HepG2 (cell line): ENCODE measurements around the gene TMEM253. TPM values are rescaled to one million over a fixed set of nuclear protein-coding genes. Genes with fewer than 3 reads are reported as not detected.
A peak's percentile ranks its signal among the peaks of the same experiment; 100 is the strongest.

Source experiments
- AGO2 ChIP-seq: fragments of 200-400 bp; formaldehyde crosslinking; optimal IDR thresholded peaks from 2 replicates; pipeline ENCODE3; 2017; ENCODE audit warnings: mild to moderate bottlenecking, low read depth, low read length, moderate library complexity
- CCDC6 ChIP-seq: sonication (generic); formaldehyde crosslinking; IDR thresholded peaks from 2 replicates; pipeline ENCODE4 v1.8.1; 2022; ENCODE audit warnings: mild to moderate bottlenecking, missing genetic modification reagents, moderate library complexity
- FOXC1 ChIP-seq: sonication (generic); formaldehyde crosslinking; IDR thresholded peaks from 2 replicates; pipeline ENCODE4 v1.8.0; 2022; ENCODE audit warnings: mild to moderate bottlenecking, missing genetic modification reagents, borderline replicate concordance
- MTF2 ChIP-seq: sonication (generic); formaldehyde crosslinking; IDR thresholded peaks from 2 replicates; pipeline ENCODE4 v1.5.0; 2020; ENCODE audit warnings: missing genetic modification reagents, borderline replicate concordance
- RFX1 ChIP-seq: fragments of 450-650 bp; IDR thresholded peaks from 2 replicates; pipeline ENCODE4 v1.6.1; 2017
- ZNF510 ChIP-seq: sonication (generic); formaldehyde crosslinking; IDR thresholded peaks from 2 replicates; pipeline ENCODE4 v1.4.0; 2020; ENCODE audit warnings: low read depth, mild to moderate bottlenecking, missing genetic modification reagents
- ZNF546 ChIP-seq: sonication (generic); formaldehyde crosslinking; conservative IDR thresholded peaks from 2 replicates; pipeline ENCODE4 v1.8.1; 2023; ENCODE audit warnings: mild to moderate bottlenecking, missing genetic modification reagents
- ZNF598 ChIP-seq: sonication (generic); formaldehyde crosslinking; IDR thresholded peaks from 2 replicates; pipeline ENCODE4 v1.5.1; 2020; ENCODE audit warnings: mild to moderate bottlenecking, missing genetic modification reagents, borderline replicate concordance
- ZNF614 ChIP-seq: IDR thresholded peaks from 2 replicates; pipeline ENCODE4 v1.6.1; 2018; ENCODE audit warnings: missing biosample characterization, missing genetic modification reagents, inconsistent platforms, borderline replicate concordance
- polyA plus RNA-seq, 8 experiments: library from polyadenylated mRNA; depleted of rRNA in 3 of 8; stranded (reverse) in 7 of 8; unstranded in 1 of 8; fragments of >200 nt; fragmentation: Illumina TruSeq in 4 of 8; extraction: Trizol in 4 of 8; gene quantifications; 2 replicates each; pipeline versions ENCODE4 v1.2.1 to v1.2.3, GENCODE V29; 2011 to 2016; ENCODE audit warnings: low read depth in 4 of 8, missing spikeins in 1 of 8, mixed read lengths in 1 of 8; ENCODE audit not compliant: insufficient read depth in 1 of 8
- total RNA-seq, 5 experiments: library from RNA; depleted of rRNA; stranded (reverse); fragments of >200 nt; fragmentation: Illumina TruSeq; extraction: Trizol; gene quantifications; 2 replicates each; pipeline ENCODE4 v1.2.3, GENCODE V29; 2016; ENCODE audit warnings: low read depth in 1 of 5
- TF ChIP-seq, protein P1 (sequence below), 2 experiments: sonication (generic) in 1 of 2; formaldehyde crosslinking in 1 of 2; IDR thresholded peaks; 2 replicates each; pipeline versions ENCODE4 v1.6.1 to v1.9.0; 2014 to 2022; ENCODE audit warnings: antibody characterized with exemption in 1 of 2, borderline replicate concordance in 1 of 2, inconsistent platforms in 1 of 2, low read depth in 1 of 2, missing genetic modification reagents in 1 of 2
- TF ChIP-seq, protein P2 (sequence below): sonication (generic); formaldehyde crosslinking; IDR thresholded peaks from 2 replicates; pipeline ENCODE4 v1.8.0; 2023; ENCODE audit warnings: mild to moderate bottlenecking, missing genetic modification reagents
- TF ChIP-seq, protein P3 (sequence below), 2 experiments: sonication (generic) in 1 of 2; formaldehyde crosslinking in 1 of 2; IDR thresholded peaks; 2 replicates each; pipeline versions ENCODE4 v1.4.0 to v1.6.1; 2016 to 2020; ENCODE audit warnings: borderline replicate concordance in 1 of 2, low read depth in 1 of 2, mild to moderate bottlenecking in 1 of 2, missing genetic modification reagents in 1 of 2
- TF ChIP-seq, protein P4 (sequence below): sonication (generic); formaldehyde crosslinking; IDR thresholded peaks from 2 replicates; pipeline ENCODE4 v1.5.0; 2020; ENCODE audit warnings: mild to moderate bottlenecking, missing genetic modification reagents

The TMEM253 gene
- total and polyA plus RNA-seq, 2 of the 13 experiments (the other 11 are each of a cell fraction or from before 2014, with no cell fraction given): 0.29 to 0.45 TPM

DNA sequence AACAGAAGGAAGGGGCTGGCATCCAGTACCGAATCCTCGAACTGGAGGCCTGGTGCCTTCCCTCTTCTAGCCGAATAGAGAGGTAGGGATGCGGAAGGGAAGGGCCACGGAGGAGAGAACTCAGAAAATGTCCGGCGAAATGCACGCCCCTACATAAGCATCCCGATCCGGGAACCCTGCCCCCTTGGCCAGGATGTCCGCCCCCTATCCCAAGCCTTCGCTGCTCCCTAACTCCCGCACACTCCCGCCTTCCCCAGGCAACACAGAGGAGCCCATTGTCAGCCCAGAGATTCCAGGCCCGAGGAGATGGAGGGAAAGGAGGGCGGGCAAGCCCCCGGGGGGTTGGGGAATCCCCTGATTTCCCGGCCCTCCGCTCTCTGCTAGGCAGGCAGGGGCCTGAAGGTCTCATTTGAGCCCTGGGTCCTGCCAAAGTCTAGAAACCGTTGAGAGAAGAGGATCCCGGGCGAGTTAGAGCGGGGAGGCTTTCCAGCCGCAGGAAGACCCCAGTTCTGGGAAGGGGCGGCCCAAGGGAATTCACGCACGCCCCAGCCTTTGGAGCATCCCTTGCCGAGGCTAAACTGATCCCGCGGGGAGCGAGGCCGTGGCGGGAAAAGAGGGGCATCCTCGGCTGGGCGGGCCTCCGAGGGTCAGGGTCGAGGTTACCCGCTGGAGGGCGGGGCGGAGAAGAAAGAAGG is 31.3 kb upstream of the TMEM253 start (continued):
- peak; percentile 32 for TF ChIP-seq AGO2
- TF ChIP-seq ZNF598: peak; percentile 77; the same call in 1 of the 2 replicates
- TF ChIP-seq, protein P1, sequence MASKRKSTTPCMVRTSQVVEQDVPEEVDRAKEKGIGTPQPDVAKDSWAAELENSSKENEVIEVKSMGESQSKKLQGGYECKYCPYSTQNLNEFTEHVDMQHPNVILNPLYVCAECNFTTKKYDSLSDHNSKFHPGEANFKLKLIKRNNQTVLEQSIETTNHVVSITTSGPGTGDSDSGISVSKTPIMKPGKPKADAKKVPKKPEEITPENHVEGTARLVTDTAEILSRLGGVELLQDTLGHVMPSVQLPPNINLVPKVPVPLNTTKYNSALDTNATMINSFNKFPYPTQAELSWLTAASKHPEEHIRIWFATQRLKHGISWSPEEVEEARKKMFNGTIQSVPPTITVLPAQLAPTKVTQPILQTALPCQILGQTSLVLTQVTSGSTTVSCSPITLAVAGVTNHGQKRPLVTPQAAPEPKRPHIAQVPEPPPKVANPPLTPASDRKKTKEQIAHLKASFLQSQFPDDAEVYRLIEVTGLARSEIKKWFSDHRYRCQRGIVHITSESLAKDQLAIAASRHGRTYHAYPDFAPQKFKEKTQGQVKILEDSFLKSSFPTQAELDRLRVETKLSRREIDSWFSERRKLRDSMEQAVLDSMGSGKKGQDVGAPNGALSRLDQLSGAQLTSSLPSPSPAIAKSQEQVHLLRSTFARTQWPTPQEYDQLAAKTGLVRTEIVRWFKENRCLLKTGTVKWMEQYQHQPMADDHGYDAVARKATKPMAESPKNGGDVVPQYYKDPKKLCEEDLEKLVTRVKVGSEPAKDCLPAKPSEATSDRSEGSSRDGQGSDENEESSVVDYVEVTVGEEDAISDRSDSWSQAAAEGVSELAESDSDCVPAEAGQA (IDR thresholded peaks at IDR 0.05; ENCODE audit: low read depth): no peak
- TF ChIP-seq, protein P1 (CRISPR knock-in tag; IDR thresholded peaks at IDR 0.05; ENCODE audit: borderline replicate concordance): no peak
- TF ChIP-seq ZNF546 (CRISPR knock-in tag): 0 out of 2 replicates have a peak, but pooled peaks have one; percentile 7
- peak; percentile 40; the same call in 1 of the 2 replicates for TF ChIP-seq MTF2 (CRISPR knock-in tag)
- no peak for TF ChIP-seq ZNF614 (CRISPR knock-in tag)
- TF ChIP-seq, protein P2, sequence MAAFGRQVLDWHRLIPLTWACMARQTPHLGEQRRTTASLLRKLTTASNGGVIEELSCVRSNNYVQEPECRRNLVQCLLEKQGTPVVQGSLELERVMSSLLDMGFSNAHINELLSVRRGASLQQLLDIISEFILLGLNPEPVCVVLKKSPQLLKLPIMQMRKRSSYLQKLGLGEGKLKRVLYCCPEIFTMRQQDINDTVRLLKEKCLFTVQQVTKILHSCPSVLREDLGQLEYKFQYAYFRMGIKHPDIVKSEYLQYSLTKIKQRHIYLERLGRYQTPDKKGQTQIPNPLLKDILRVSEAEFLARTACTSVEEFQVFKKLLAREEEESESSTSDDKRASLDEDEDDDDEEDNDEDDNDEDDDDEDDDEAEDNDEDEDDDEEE: no peak; the same call in 1 of the 2 replicates
- TF ChIP-seq ZNF510 (CRISPR knock-in tag): peak; percentile 84; the same call in 1 of the 2 replicates
- 0 out of 2 replicates have a peak, but pooled peaks have one; percentile 24 for TF ChIP-seq FOXC1 (CRISPR knock-in tag)
- TF ChIP-seq, protein P3, sequence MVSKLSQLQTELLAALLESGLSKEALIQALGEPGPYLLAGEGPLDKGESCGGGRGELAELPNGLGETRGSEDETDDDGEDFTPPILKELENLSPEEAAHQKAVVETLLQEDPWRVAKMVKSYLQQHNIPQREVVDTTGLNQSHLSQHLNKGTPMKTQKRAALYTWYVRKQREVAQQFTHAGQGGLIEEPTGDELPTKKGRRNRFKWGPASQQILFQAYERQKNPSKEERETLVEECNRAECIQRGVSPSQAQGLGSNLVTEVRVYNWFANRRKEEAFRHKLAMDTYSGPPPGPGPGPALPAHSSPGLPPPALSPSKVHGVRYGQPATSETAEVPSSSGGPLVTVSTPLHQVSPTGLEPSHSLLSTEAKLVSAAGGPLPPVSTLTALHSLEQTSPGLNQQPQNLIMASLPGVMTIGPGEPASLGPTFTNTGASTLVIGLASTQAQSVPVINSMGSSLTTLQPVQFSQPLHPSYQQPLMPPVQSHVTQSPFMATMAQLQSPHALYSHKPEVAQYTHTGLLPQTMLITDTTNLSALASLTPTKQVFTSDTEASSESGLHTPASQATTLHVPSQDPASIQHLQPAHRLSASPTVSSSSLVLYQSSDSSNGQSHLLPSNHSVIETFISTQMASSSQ (IDR thresholded peaks at IDR 0.05; ENCODE audit: low read depth): no peak
- TF ChIP-seq, protein P3 (CRISPR knock-in tag; IDR thresholded peaks at IDR 0.05; ENCODE audit: borderline replicate concordance): peak; percentile 52; the same call in 1 of the 2 replicates
- TF ChIP-seq RFX1: no peak
- no peak for TF ChIP-seq CCDC6 (CRISPR knock-in tag)
- TF ChIP-seq, protein P4, sequence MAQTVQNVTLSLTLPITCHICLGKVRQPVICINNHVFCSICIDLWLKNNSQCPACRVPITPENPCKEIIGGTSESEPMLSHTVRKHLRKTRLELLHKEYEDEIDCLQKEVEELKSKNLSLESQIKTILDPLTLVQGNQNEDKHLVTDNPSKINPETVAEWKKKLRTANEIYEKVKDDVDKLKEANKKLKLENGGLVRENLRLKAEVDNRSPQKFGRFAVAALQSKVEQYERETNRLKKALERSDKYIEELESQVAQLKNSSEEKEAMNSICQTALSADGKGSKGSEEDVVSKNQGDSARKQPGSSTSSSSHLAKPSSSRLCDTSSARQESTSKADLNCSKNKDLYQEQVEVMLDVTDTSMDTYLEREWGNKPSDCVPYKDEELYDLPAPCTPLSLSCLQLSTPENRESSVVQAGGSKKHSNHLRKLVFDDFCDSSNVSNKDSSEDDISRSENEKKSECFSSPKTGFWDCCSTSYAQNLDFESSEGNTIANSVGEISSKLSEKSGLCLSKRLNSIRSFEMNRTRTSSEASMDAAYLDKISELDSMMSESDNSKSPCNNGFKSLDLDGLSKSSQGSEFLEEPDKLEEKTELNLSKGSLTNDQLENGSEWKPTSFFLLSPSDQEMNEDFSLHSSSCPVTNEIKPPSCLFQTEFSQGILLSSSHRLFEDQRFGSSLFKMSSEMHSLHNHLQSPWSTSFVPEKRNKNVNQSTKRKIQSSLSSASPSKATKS (CRISPR knock-in tag): no peak
